CD14-positive monocyte (primary cell): ENCODE measurements around the gene HTRA3. TPM values are rescaled to one million over a fixed set of nuclear protein-coding genes. Genes with fewer than 3 reads are reported as not detected.

Experiments used
- DNase-seq, 3 donors: peaks; one replicate each; pipeline ENCODE4 v3.0.0-alpha.2; 2011 to 2022
- H2AFZ ChIP-seq: 2 replicates; pipeline ENCODE4 v1.6.0; 2012; ENCODE audit warnings: mild to moderate bottlenecking, low read depth, low read length, inconsistent platforms; ENCODE audit not compliant: insufficient read depth, poor library complexity, severe bottlenecking
- H3K27ac ChIP-seq, 2 donors: 1 replicate in 1 of 2; 2 replicates in 1 of 2; pipeline ENCODE4 v1.5.1; 2012 to 2013; ENCODE audit warnings: low read length in 2 of 2, control low read depth in 1 of 2, inconsistent platforms in 1 of 2, low read depth in 1 of 2, mild to moderate bottlenecking in 1 of 2
- H3K27me3 ChIP-seq, 2 donors: one replicate each; pipeline versions ENCODE4 v1.6.0 to v1.6.1; 2011 to 2013; ENCODE audit warnings: low read length in 2 of 2; ENCODE audit not compliant: control insufficient read depth in 2 of 2, insufficient read depth in 2 of 2
- H3K36me3 ChIP-seq, 2 donors: replicated peaks in 1 of 2; 1 replicate in 1 of 2; 2 replicates in 1 of 2; pipeline versions ENCODE4 v1.5.1 to v1.6.1; 2012 to 2013; ENCODE audit warnings: low read length in 2 of 2, control low read depth in 1 of 2, inconsistent platforms in 1 of 2, mild to moderate bottlenecking in 1 of 2; ENCODE audit not compliant: insufficient read depth in 2 of 2, control insufficient read depth in 1 of 2
- H3K4me1 ChIP-seq, 2 donors: 1 replicate in 1 of 2; 2 replicates in 1 of 2; pipeline versions ENCODE4 v1.5.1 to v1.6.1; 2012 to 2013; ENCODE audit warnings: low read length in 2 of 2, control low read depth in 1 of 2, inconsistent platforms in 1 of 2, mild to moderate bottlenecking in 1 of 2, moderate library complexity in 1 of 2; ENCODE audit not compliant: insufficient read depth in 2 of 2, control insufficient read depth in 1 of 2
- H3K4me2 ChIP-seq: replicated peaks from 2 replicates; pipeline ENCODE3; 2012; ENCODE audit warnings: low read length, moderate library complexity, mild to moderate bottlenecking; ENCODE audit not compliant: poor library complexity, severe bottlenecking; ENCODE audit errors: extremely low read depth
- H3K4me3 ChIP-seq, 3 experiments: fragments of 200-600 bp in 1 of 3; sonication (generic) in 1 of 3; replicated peaks in 1 of 3; 1 replicate in 2 of 3; 2 replicates in 1 of 3; pipeline ENCODE4 v1.5.1; 2011 to 2013; ENCODE audit warnings: low read length in 3 of 3, mild to moderate bottlenecking in 3 of 3, control low read depth in 2 of 3, low read depth in 2 of 3, inconsistent platforms in 1 of 3, moderate library complexity in 1 of 3
- H3K79me2 ChIP-seq: 2 replicates; pipeline ENCODE4 v1.6.0; 2012; ENCODE audit warnings: mild to moderate bottlenecking, control low read depth, inconsistent platforms, low read length, moderate library complexity; ENCODE audit not compliant: insufficient read depth
- H3K9ac ChIP-seq: 2 replicates; pipeline ENCODE4 v1.6.0; 2017; ENCODE audit warnings: low read length, mild to moderate bottlenecking; ENCODE audit not compliant: insufficient read depth, poor library complexity, severe bottlenecking
- H3K9me3 ChIP-seq, 2 donors: replicated peaks in 1 of 2; 1 replicate in 1 of 2; 2 replicates in 1 of 2; pipeline versions ENCODE4 v1.5.1 to v1.6.1; 2012 to 2013; ENCODE audit warnings: low read length in 2 of 2, control low read depth in 1 of 2; ENCODE audit not compliant: control insufficient read depth in 1 of 2, insufficient read depth in 1 of 2
- H4K20me1 ChIP-seq: 2 replicates; pipeline ENCODE4 v1.6.0; 2012; ENCODE audit warnings: mild to moderate bottlenecking, low read length, control low read depth, moderate library complexity; ENCODE audit not compliant: insufficient read depth
- H3K27ac Mint-ChIP-seq, 7 donors: one replicate each; pipeline ENCODE4 v1.8.0; 2020; ENCODE audit warnings: mild to moderate bottlenecking in 7 of 7, mixed read lengths in 7 of 7, moderate library complexity in 6 of 7, inconsistent platforms in 2 of 7
- H3K27me3 Mint-ChIP-seq, 3 donors: one replicate each; pipeline ENCODE4 v1.8.0; 2021 to 2022; ENCODE audit warnings: low read depth in 3 of 3, mild to moderate bottlenecking in 3 of 3, mixed read lengths in 3 of 3, moderate library complexity in 3 of 3, inconsistent platforms in 1 of 3
- H3K36me3 Mint-ChIP-seq, 2 donors: one replicate each; pipeline ENCODE4 v1.8.0; 2020; ENCODE audit warnings: mixed read lengths in 2 of 2, inconsistent platforms in 1 of 2, mild to moderate bottlenecking in 1 of 2
- H3K4me1 Mint-ChIP-seq: one replicate; pipeline ENCODE4 v1.8.0; 2020; ENCODE audit warnings: mild to moderate bottlenecking, mixed read lengths
- H3K4me3 Mint-ChIP-seq, 2 donors: one replicate each; pipeline ENCODE4 v1.8.0; 2020; ENCODE audit warnings: mild to moderate bottlenecking in 2 of 2, mixed read lengths in 2 of 2, moderate library complexity in 1 of 2
- H3K9me3 Mint-ChIP-seq, 7 donors: one replicate each; pipeline ENCODE4 v1.8.0; 2020 to 2022; ENCODE audit warnings: mixed read lengths in 7 of 7, mild to moderate bottlenecking in 6 of 7, moderate library complexity in 6 of 7, inconsistent platforms in 2 of 7
- CTCF ChIP-seq: fragments of 200-600 bp; IDR thresholded peaks from one replicate; pipeline ENCODE4 v1.8.0; 2022; ENCODE audit warnings: antibody characterized with exemption, mild to moderate bottlenecking
- WGBS: methylation state at CpG from one replicate; pipeline ENCODE4 v1.1.5; 2013; ENCODE audit warnings: missing lambda C conversion rate; ENCODE audit not compliant: insufficient coverage; 5-methylcytosine and 5-hydroxymethylcytosine counted together
- intact Hi-C, 2 donors: fragments of 100-400 bp; cut with micrococcal nuclease; formaldehyde crosslinking; loops; one replicate each; pipeline versions ENCODE4 v1.15.0 to v1.15.1; 2023
- polyA plus RNA-seq, 3 donors: library from polyadenylated mRNA; depleted of rRNA in 1 of 3; unstranded in 2 of 3; stranded (reverse) in 1 of 3; fragments of 300-500 nt in 2 of 3; fragments of >200 nt in 1 of 3; fragmentation: Illumina TruSeq in 2 of 3; gene quantifications; 1 replicate in 2 of 3; 2 replicates in 1 of 3; pipeline ENCODE4 v1.2.3, GENCODE V29; 2012 to 2021

Gene HTRA3
- polyA plus RNA-seq, 3 donors, result not detected

GRCh38 chr4:8247047-8247930, 22.3 kb upstream of the HTRA3 start:
- Histone ChIP-seq H4K20me1 (peaks cover 13% of the 10 kb centered on the region), H3K36me3 (peaks cover 3 to 11% of the 10 kb centered on the region in 2 donors), H3K9ac (no peak overlapping the region), H3K4me2 (no peak overlapping the region), H3K4me3 (no peak overlapping the region), H3K27me3 (no peaks in the 10 kb centered on the region), H3K27ac (no peak overlapping the region), H3K79me2 (no peaks in the 10 kb centered on the region), H3K4me1 (peaks cover 2 to 3% of the 10 kb centered on the region in 2 donors), H2AFZ (no peak overlapping the region), H3K9me3 (no peaks in the 10 kb centered on the region)
- peaks cover 0 to 6% (median 0%) of the 10 kb centered on the region in 7 donors for H3K9me3 Mint-ChIP-seq
- no peak overlapping the region for H3K27ac Mint-ChIP-seq
- 69% methylated on average over 30 of the region's 31 CpGs for WGBS
- TF ChIP-seq CTCF, result no peak
- H3K36me3 Mint-ChIP-seq, result peaks cover 11 to 15% of the 10 kb centered on the region in 2 donors
- intact Hi-C loops, result no loop called here
- peaks cover 21% of the 10 kb centered on the region for H3K4me1 Mint-ChIP-seq
- peaks cover 3 to 4% (median 3%) of the 10 kb centered on the region in 3 donors for H3K27me3 Mint-ChIP-seq
- no peak for DNase-seq
- no peak overlapping the region for H3K4me3 Mint-ChIP-seq

GRCh38 chr4:8248091-8248490, 21.5 kb upstream of the HTRA3 start:
- Histone ChIP-seq H3K27ac (no peak overlapping the region), H3K4me3 (no peak overlapping the region), H2AFZ (no peak overlapping the region), H3K79me2 (no peaks in the 10 kb centered on the region), H3K4me2 (no peak overlapping the region), H4K20me1 (peaks cover 5% of the 10 kb centered on the region), H3K9ac (no peak overlapping the region), H3K27me3 (no peaks in the 10 kb centered on the region), H3K9me3 (no peaks in the 10 kb centered on the region), H3K36me3 (peaks cover 0 to 3% of the 10 kb centered on the region in 2 donors), H3K4me1 (peaks cover 0 to 3% of the 10 kb centered on the region in 2 donors)
- H3K4me1 Mint-ChIP-seq, result peaks cover 21% of the 10 kb centered on the region
- DNase-seq, result no peak
- WGBS, result 96% methylated on average over 4 of the region's 7 CpGs
- H3K27me3 Mint-ChIP-seq, result peaks cover 3 to 5% (median 4%) of the 10 kb centered on the region in 3 donors
- H3K9me3 Mint-ChIP-seq, result peaks cover 0 to 6% (median 0%) of the 10 kb centered on the region in 7 donors
- intact Hi-C loops, result no loop called here
- H3K4me3 Mint-ChIP-seq, result no peak overlapping the region
- H3K36me3 Mint-ChIP-seq, result peaks cover 7 to 8% of the 10 kb centered on the region in 2 donors
- TF ChIP-seq CTCF, result no peak
- H3K27ac Mint-ChIP-seq, result no peak overlapping the region
